SK-N-SH (cell line): Measurements from ENCODE around the gene KCNN2. TPM values are rescaled to one million over a fixed set of nuclear protein-coding genes. Genes with fewer than 3 reads are reported as not detected.

ENCODE experiments used
- CTCF ChIA-PET: fragments of 300-600, 350-600 bp; formaldehyde crosslinking; extraction: SDS; loops from one replicate; lab custom pipeline; 2021; lab: Yijun Ruan, JAX
- POLR2A ChIA-PET: fragments of 350-600 bp; sonication (Branson Sonifier 250); formaldehyde crosslinking; extraction: SDS; loops from one replicate; lab custom pipeline; 2020; ENCODE audit warnings: antibody characterized with exemption, inconsistent platforms; lab: Yijun Ruan, JAX
- DNase-seq: peaks from one replicate; pipeline ENCODE4 v3.0.0; 2012
- H2AFZ ChIP-seq: fragments of 200-600 bp; sonication (generic); 2 replicates; pipeline ENCODE4 v1.8.1; 2016; ENCODE audit warnings: antibody characterized with exemption, mild to moderate bottlenecking, low read depth
- H3F3A ChIP-seq: fragments of 200-600 bp; sonication (generic); replicated peaks from 2 replicates; pipeline ENCODE3; 2016; ENCODE audit warnings: antibody characterized with exemption, mild to moderate bottlenecking; ENCODE audit not compliant: insufficient read depth
- H3K27ac ChIP-seq, 2 experiments: fragments of 200-500 bp in 1 of 2; fragments of 200-600 bp in 1 of 2; sonication (Bioruptor generic) in 1 of 2; sonication (generic), shearing (Covaris generic) in 1 of 2; 2 replicates each; pipeline versions ENCODE4 v1.5.1 to v1.6.1; 2014 to 2016; ENCODE audit warnings: low read depth in 2 of 2, inconsistent platforms in 1 of 2, low read length in 1 of 2, mild to moderate bottlenecking in 1 of 2, mixed read lengths in 1 of 2
- H3K27me3 ChIP-seq: fragments of 200-600 bp; sonication (generic), shearing (Covaris generic); 2 replicates; pipeline ENCODE4 v1.6.1; 2016; ENCODE audit warnings: mixed run types; ENCODE audit not compliant: insufficient read depth
- H3K36me3 ChIP-seq, 2 experiments: fragments of 200-500 bp in 1 of 2; fragments of 200-600 bp in 1 of 2; sonication (Bioruptor generic) in 1 of 2; sonication (generic) in 1 of 2; replicated peaks in 1 of 2; 2 replicates each; pipeline versions ENCODE3 to v1.5.1; 2014 to 2016; ENCODE audit warnings: low read length in 1 of 2, mild to moderate bottlenecking in 1 of 2; ENCODE audit not compliant: insufficient read depth in 2 of 2, control insufficient read depth in 1 of 2
- H3K4me1 ChIP-seq, 2 experiments: fragments of 200-500 bp in 1 of 2; fragments of 200-600 bp in 1 of 2; sonication (Bioruptor generic) in 1 of 2; sonication (generic), shearing (Covaris generic) in 1 of 2; 2 replicates each; pipeline versions ENCODE4 v1.5.1 to v1.6.1; 2014 to 2016; ENCODE audit warnings: low read depth in 1 of 2, low read length in 1 of 2, mixed run types in 1 of 2; ENCODE audit not compliant: insufficient read depth in 2 of 2, control insufficient read depth in 1 of 2
- H3K4me2 ChIP-seq: fragments of 200-600 bp; sonication (generic), shearing (Covaris generic); 2 replicates; pipeline ENCODE4 v1.6.1; 2017; ENCODE audit warnings: mixed run types
- H3K4me3 ChIP-seq, 2 experiments: fragments of 200-500 bp in 1 of 2; fragments of 200-600 bp in 1 of 2; sonication (Bioruptor generic) in 1 of 2; sonication (generic), shearing (Covaris generic) in 1 of 2; 2 replicates each; pipeline versions ENCODE4 v1.5.1 to v1.8.1; 2014 to 2016; ENCODE audit warnings: low read depth in 2 of 2, inconsistent platforms in 1 of 2, low read length in 1 of 2, mild to moderate bottlenecking in 1 of 2, mixed read lengths in 1 of 2, moderate library complexity in 1 of 2
- H3K79me2 ChIP-seq: fragments of 200-600 bp; sonication (generic); 2 replicates; pipeline ENCODE4 v1.8.1; 2017; ENCODE audit warnings: mild to moderate bottlenecking; ENCODE audit not compliant: insufficient read depth
- H3K9ac ChIP-seq: fragments of 200-600 bp; sonication (generic); 2 replicates; pipeline ENCODE4 v1.6.1; 2017; ENCODE audit warnings: mixed run types
- H3K9me2 ChIP-seq: fragments of 200-600 bp; sonication (generic); 2 replicates; pipeline ENCODE4 v1.6.1; 2017; ENCODE audit warnings: mixed run types
- H3K9me3 ChIP-seq: fragments of 200-600 bp; sonication (generic); 2 replicates; pipeline ENCODE4 v1.6.1; 2017; ENCODE audit warnings: mixed run types, mild to moderate bottlenecking, moderate library complexity
- H4K20me1 ChIP-seq: fragments of 200-600 bp; sonication (generic); 2 replicates; pipeline ENCODE4 v1.6.1; 2017; ENCODE audit warnings: mild to moderate bottlenecking, mixed run types; ENCODE audit not compliant: insufficient read depth
- CHD2 ChIP-seq: fragments of 150-350 bp; IDR thresholded peaks from 2 replicates; pipeline ENCODE4 v1.6.1; 2018; ENCODE audit warnings: low read length; ENCODE audit not compliant: partially characterized antibody
- ELF1 ChIP-seq: IDR thresholded peaks from 2 replicates; pipeline ENCODE4 v1.4.0; 2012
- EP300 ChIP-seq, 2 experiments: IDR thresholded peaks; 2 replicates each; pipeline versions ENCODE4 v1.4.0 to v1.6.1; 2012; ENCODE audit warnings: borderline replicate concordance in 1 of 2, low read depth in 1 of 2, low read length in 1 of 2
- FOXM1 ChIP-seq: IDR thresholded peaks from 2 replicates; pipeline ENCODE4 v1.4.0; 2012; ENCODE audit warnings: low read depth, mild to moderate bottlenecking
- MEF2A ChIP-seq: IDR thresholded peaks from 2 replicates; pipeline ENCODE4 v1.4.0; 2012; ENCODE audit warnings: low read depth, borderline replicate concordance
- MXI1 ChIP-seq: IDR thresholded peaks from 2 replicates; pipeline ENCODE4 v1.6.1; 2012; ENCODE audit warnings: mild to moderate bottlenecking, low read depth, low read length, improper control_type of control experiment
- NFIC ChIP-seq: IDR thresholded peaks from 2 replicates; pipeline ENCODE4 v1.4.0; 2012; ENCODE audit warnings: borderline replicate concordance
- NRF1 ChIP-seq: IDR thresholded peaks from 2 replicates; pipeline ENCODE4 v1.6.1; 2012; ENCODE audit warnings: low read depth, mild to moderate bottlenecking, low read length
- POLR2AphosphoS5 ChIP-seq: IDR thresholded peaks from 2 replicates; pipeline ENCODE4 v1.6.1; 2012; ENCODE audit warnings: low read depth, low read length
- TAF1 ChIP-seq: IDR thresholded peaks from 2 replicates; pipeline ENCODE4 v1.6.1; 2012; ENCODE audit warnings: low read depth, mild to moderate bottlenecking, low read length, moderate library complexity, borderline replicate concordance
- TEAD4 ChIP-seq: IDR thresholded peaks from 2 replicates; pipeline ENCODE4 v1.4.0; 2012; ENCODE audit warnings: mild to moderate bottlenecking, borderline replicate concordance; ENCODE audit not compliant: insufficient read depth
- YY1 ChIP-seq: IDR thresholded peaks from 2 replicates; pipeline ENCODE4 v1.4.0; 2012; ENCODE audit warnings: low read depth, mild to moderate bottlenecking
- WGBS: methylation state at CpG from one replicate; pipeline ENCODE4 v1.1.6; 2017; ENCODE audit warnings: low lambda C conversion rate; 5-methylcytosine and 5-hydroxymethylcytosine counted together
- polyA plus RNA-seq, 3 experiments: library from polyadenylated mRNA; depleted of rRNA; stranded (reverse); fragments of >200 nt; gene quantifications; 2 replicates each; pipeline ENCODE4 v1.2.3, GENCODE V29; 2012
- TF ChIP-seq, protein P1 (sequence below): IDR thresholded peaks from 2 replicates; pipeline ENCODE4 v1.4.0; 2012; ENCODE audit warnings: low read depth
- TF ChIP-seq, protein P2 (sequence below): IDR thresholded peaks from 2 replicates; pipeline ENCODE4; 2012
- TF ChIP-seq, protein P3 (sequence below): fragments of 150-350 bp; IDR thresholded peaks from 2 replicates; pipeline ENCODE4 v1.6.1; 2017; ENCODE audit warnings: antibody characterized with exemption, low read length, low read depth, borderline replicate concordance
- TF ChIP-seq, protein P4 (sequence below): fragments of 200-600 bp; sonication (generic); IDR thresholded peaks from 2 replicates; pipeline ENCODE4 v1.6.1; 2017; ENCODE audit warnings: antibody characterized with exemption, mild to moderate bottlenecking, moderate library complexity

KCNN2 gene
- polyA plus RNA-seq, 1 of the 3 experiments (the other 2 are of a cell fraction): not detected

DNA sequence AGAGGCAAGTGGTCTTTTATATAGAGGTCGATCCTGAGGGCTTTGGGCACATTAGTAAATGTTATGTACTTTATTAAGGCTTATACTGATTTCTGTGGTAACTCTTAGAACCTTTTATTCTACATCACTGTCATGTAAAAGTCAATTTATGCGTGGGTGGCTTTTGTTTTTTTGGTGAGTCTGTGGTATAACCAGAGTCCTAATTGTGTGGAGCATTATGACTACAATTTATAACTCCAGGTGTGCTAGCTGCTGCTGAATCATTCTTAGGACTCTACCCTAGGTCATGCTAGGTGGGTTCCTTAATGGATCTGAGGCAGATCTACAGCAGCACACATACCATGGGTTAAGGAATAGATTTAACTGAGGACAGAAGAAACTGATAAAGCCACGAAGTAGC lies 33.9 kb upstream of the KCNN2 start:
- TF ChIP-seq TEAD4: no peak
- no peak for DNase-seq
- no peaks in the 10 kb centered on the region for H3K4me1 ChIP-seq
- H3K9ac ChIP-seq: no peak overlapping the region
- ChIA-PET CTCF (no interaction called here), POLR2A (no interaction called here)
- H3K79me2 ChIP-seq: no peaks in the 10 kb centered on the region
- H3K9me3 ChIP-seq: no peaks in the 10 kb centered on the region
- WGBS: 0% methylated on average over 3 of the region's 3 CpGs
- no peak overlapping the region for H3K4me3 ChIP-seq
- H3K27ac ChIP-seq: no peak overlapping the region
- no peaks in the 10 kb centered on the region for H3K27me3 ChIP-seq
- H3K4me2 ChIP-seq: no peak overlapping the region
- H3F3A ChIP-seq: no peaks in the 10 kb centered on the region
- H2AFZ ChIP-seq: no peak overlapping the region
- H4K20me1 ChIP-seq: no peaks in the 10 kb centered on the region
- H3K9me2 ChIP-seq: no peaks in the 10 kb centered on the region
- H3K36me3 ChIP-seq: no peaks in the 10 kb centered on the region

DNA sequence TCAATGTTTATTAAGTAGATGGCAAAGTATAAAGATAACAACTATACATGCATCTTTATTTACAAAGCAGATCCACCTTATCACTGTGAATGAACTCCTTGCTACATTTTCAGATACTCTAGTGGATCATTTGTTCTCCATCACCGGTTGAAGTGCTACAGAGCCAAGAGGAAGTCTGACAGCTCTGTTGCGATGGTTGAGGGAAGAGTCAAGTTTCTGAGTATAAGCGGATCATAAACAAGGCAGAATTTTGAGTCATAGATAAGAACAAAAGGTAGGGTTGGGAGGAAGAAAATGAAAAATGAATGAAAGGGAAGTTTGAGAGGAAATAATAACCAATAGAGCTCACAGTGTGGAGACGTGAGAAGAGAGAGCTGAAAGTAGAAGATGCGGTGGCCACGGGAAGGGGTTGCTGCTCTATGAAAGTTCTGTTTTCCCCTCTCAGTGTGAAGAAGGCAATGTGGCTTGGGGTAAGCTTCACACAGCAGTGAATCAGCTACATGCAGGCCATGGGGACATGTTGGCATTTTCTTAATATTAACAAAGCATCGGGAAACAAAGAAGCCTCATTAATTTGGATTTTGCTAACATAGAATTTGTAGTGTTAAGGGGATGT lies 30.8 kb upstream of the KCNN2 start:
- DNase-seq: no peak
- Histone ChIP-seq H3K9me3 (no peaks in the 10 kb centered on the region), H2AFZ (no peak overlapping the region), H3K4me1 (no peaks in the 10 kb centered on the region), H3K4me2 (no peak overlapping the region)
- POLR2A ChIA-PET: no interaction called here
- TF ChIP-seq, protein P1, sequence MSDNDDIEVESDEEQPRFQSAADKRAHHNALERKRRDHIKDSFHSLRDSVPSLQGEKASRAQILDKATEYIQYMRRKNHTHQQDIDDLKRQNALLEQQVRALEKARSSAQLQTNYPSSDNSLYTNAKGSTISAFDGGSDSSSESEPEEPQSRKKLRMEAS: no peak
- no peak for TF ChIP-seq MEF2A
- TF ChIP-seq, protein P2, sequence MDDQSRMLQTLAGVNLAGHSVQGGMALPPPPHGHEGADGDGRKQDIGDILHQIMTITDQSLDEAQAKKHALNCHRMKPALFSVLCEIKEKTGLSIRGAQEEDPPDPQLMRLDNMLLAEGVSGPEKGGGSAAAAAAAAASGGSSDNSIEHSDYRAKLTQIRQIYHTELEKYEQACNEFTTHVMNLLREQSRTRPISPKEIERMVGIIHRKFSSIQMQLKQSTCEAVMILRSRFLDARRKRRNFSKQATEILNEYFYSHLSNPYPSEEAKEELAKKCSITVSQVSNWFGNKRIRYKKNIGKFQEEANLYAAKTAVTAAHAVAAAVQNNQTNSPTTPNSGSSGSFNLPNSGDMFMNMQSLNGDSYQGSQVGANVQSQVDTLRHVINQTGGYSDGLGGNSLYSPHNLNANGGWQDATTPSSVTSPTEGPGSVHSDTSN: no peak
- TF ChIP-seq NRF1: no peak
- TF ChIP-seq, all 33 proteins: peak for 0
- WGBS: 46% methylated on average over 7 of the region's 7 CpGs
- H3K9me2 ChIP-seq: no peaks in the 10 kb centered on the region
- H3K36me3 ChIP-seq: no peaks in the 10 kb centered on the region
- H3K27me3 ChIP-seq: no peaks in the 10 kb centered on the region
- H3K27ac ChIP-seq: no peak overlapping the region
- no peaks in the 10 kb centered on the region for H4K20me1 ChIP-seq
- CTCF ChIA-PET: interaction anchor here (1.4 kb wide), 1 partner anchor 25 kb away, joined by 3 read pairs; no protein-coding TSS in a partner anchor
- H3K4me3 ChIP-seq: no peak overlapping the region
- H3F3A ChIP-seq: no peaks in the 10 kb centered on the region
- H3K9ac ChIP-seq: no peak overlapping the region
- no peaks in the 10 kb centered on the region for H3K79me2 ChIP-seq

DNA sequence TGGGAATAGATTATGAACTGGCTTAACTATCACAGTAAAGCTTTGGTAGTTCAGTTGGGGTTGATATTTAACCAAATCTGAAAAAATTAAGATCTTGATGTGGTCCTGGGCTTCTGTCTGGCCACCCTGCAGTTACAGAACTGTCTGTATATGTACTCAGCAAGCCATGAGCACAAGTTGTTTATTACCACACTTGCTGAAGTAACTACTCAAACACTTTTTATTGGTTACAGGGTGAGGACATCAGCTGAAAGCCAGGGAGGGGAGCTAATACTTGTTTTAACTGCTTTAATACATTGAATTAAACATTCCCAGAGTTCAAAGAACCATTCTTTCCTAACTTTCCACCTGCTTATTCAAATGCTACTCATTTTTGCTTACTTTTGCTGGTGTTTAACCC lies 29.4 kb upstream of the KCNN2 start:
- no peaks in the 10 kb centered on the region for H3K9me3 ChIP-seq
- H3K27me3 ChIP-seq: no peaks in the 10 kb centered on the region
- no peak overlapping the region for H3K27ac ChIP-seq
- no peaks in the 10 kb centered on the region for H4K20me1 ChIP-seq
- DNase-seq: no peak
- H3F3A ChIP-seq: no peaks in the 10 kb centered on the region
- ChIA-PET CTCF (interaction anchor here (0.5 kb wide), 1 partner anchor 614 kb away, joined by 3 read pairs; no protein-coding TSS in a partner anchor), POLR2A (no interaction called here)
- H3K4me3 ChIP-seq: no peak overlapping the region
- no peak overlapping the region for H2AFZ ChIP-seq
- H3K36me3 ChIP-seq: no peaks in the 10 kb centered on the region
- H3K9ac ChIP-seq: no peak overlapping the region
- H3K9me2 ChIP-seq: no peaks in the 10 kb centered on the region
- H3K79me2 ChIP-seq: no peaks in the 10 kb centered on the region
- no peaks in the 10 kb centered on the region for H3K4me1 ChIP-seq
- no peak overlapping the region for H3K4me2 ChIP-seq
- TF ChIP-seq EP300 (IDR thresholded peaks at IDR 0.05; ENCODE audit: borderline replicate concordance in 1 of 2, low read depth in 1 of 2, low read length in 1 of 2): no peak
- TF ChIP-seq NRF1: no peak
- TF ChIP-seq TAF1: no peak
- no peak for TF ChIP-seq MXI1
- no peak for TF ChIP-seq CHD2
- TF ChIP-seq, protein P3, sequence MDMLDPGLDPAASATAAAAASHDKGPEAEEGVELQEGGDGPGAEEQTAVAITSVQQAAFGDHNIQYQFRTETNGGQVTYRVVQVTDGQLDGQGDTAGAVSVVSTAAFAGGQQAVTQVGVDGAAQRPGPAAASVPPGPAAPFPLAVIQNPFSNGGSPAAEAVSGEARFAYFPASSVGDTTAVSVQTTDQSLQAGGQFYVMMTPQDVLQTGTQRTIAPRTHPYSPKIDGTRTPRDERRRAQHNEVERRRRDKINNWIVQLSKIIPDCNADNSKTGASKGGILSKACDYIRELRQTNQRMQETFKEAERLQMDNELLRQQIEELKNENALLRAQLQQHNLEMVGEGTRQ: no peak
- no peak for TF ChIP-seq FOXM1
- no peak for TF ChIP-seq YY1
- no peak for TF ChIP-seq ELF1
- TF ChIP-seq POLR2AphosphoS5: no peak
- TF ChIP-seq NFIC: no peak
- TF ChIP-seq, protein P4, sequence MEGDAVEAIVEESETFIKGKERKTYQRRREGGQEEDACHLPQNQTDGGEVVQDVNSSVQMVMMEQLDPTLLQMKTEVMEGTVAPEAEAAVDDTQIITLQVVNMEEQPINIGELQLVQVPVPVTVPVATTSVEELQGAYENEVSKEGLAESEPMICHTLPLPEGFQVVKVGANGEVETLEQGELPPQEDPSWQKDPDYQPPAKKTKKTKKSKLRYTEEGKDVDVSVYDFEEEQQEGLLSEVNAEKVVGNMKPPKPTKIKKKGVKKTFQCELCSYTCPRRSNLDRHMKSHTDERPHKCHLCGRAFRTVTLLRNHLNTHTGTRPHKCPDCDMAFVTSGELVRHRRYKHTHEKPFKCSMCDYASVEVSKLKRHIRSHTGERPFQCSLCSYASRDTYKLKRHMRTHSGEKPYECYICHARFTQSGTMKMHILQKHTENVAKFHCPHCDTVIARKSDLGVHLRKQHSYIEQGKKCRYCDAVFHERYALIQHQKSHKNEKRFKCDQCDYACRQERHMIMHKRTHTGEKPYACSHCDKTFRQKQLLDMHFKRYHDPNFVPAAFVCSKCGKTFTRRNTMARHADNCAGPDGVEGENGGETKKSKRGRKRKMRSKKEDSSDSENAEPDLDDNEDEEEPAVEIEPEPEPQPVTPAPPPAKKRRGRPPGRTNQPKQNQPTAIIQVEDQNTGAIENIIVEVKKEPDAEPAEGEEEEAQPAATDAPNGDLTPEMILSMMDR: no peak
